Esophagus (tissue), 2 donors: ENCODE results near the gene RAB4B. TPM values are rescaled to one million over a fixed set of nuclear protein-coding genes. Genes with fewer than 3 reads are reported as not detected.

Experiments used
- H3K27ac ChIP-seq, 2 donors: one replicate each; pipeline ENCODE4 v1.5.1; 2013; ENCODE audit warnings: low read depth in 2 of 2, mild to moderate bottlenecking in 2 of 2, inconsistent platforms in 1 of 2, low read length in 1 of 2, moderate library complexity in 1 of 2
- H3K27me3 ChIP-seq, 2 donors: one replicate each; pipeline ENCODE4 v1.6.1; 2013; ENCODE audit warnings: low read length in 2 of 2, control low read depth in 1 of 2, mild to moderate bottlenecking in 1 of 2; ENCODE audit not compliant: insufficient read depth in 2 of 2, control insufficient read depth in 1 of 2
- H3K36me3 ChIP-seq, 2 donors: one replicate each; pipeline ENCODE4 v1.6.1; 2013; ENCODE audit warnings: low read length in 1 of 2; ENCODE audit not compliant: control insufficient read depth in 2 of 2, insufficient read depth in 2 of 2
- H3K4me1 ChIP-seq, 2 donors: one replicate each; pipeline ENCODE4 v1.6.1; 2013; ENCODE audit warnings: low read length in 1 of 2; ENCODE audit not compliant: control insufficient read depth in 2 of 2, insufficient read depth in 2 of 2
- H3K4me3 ChIP-seq, 2 donors: one replicate each; pipeline ENCODE4 v1.5.1; 2013; ENCODE audit warnings: low read length in 2 of 2, mild to moderate bottlenecking in 2 of 2, low read depth in 1 of 2, moderate library complexity in 1 of 2
- H3K9me3 ChIP-seq, 2 donors: one replicate each; pipeline ENCODE4 v1.6.1; 2013; ENCODE audit warnings: mild to moderate bottlenecking in 2 of 2, low read depth in 1 of 2, low read length in 1 of 2, moderate library complexity in 1 of 2; ENCODE audit not compliant: control insufficient read depth in 2 of 2, insufficient read depth in 1 of 2
- WGBS, 2 donors: extraction: QIAGEN DNeasy Blood & Tissue Kit; methylation state at CpG; one replicate each; pipeline ENCODE4 v1.1.7; 2013; 5-methylcytosine and 5-hydroxymethylcytosine counted together
- polyA plus RNA-seq, 2 donors: library from polyadenylated mRNA; stranded (reverse); fragments of 200-250 nt; gene quantifications; one replicate each; pipeline ENCODE4 v1.2.3, GENCODE V29; 2013
- donor health status: healthy with polysubstance abuse.
- donor health status: Bipolar disorder and iron deficiency.

RAB4B gene
- polyA plus RNA-seq, 2 donors = 30.9 to 41.8 TPM

- Histone ChIP-seq H3K4me1 (peaks cover 22 to 51% of the 10 kb centered on the region in 2 donors), H3K36me3 (peaks cover 0 to 24% of the 10 kb centered on the region in 2 donors), H3K9me3 (no peaks in the 10 kb centered on the region), H3K27me3 (no peaks in the 10 kb centered on the region), H3K27ac (peak overlapping the region; percentile 54 to 69), H3K4me3 (peak overlapping the region in 1 of 2 donors; percentile 23)
- 48 to 49% methylated on average over 12 to 13 of the region's 13 CpGs for WGBS, 2 donors
Measured at GRCh38 chr19:40801426-40802299, 23.6 kb downstream of the RAB4B start.

DNA sequence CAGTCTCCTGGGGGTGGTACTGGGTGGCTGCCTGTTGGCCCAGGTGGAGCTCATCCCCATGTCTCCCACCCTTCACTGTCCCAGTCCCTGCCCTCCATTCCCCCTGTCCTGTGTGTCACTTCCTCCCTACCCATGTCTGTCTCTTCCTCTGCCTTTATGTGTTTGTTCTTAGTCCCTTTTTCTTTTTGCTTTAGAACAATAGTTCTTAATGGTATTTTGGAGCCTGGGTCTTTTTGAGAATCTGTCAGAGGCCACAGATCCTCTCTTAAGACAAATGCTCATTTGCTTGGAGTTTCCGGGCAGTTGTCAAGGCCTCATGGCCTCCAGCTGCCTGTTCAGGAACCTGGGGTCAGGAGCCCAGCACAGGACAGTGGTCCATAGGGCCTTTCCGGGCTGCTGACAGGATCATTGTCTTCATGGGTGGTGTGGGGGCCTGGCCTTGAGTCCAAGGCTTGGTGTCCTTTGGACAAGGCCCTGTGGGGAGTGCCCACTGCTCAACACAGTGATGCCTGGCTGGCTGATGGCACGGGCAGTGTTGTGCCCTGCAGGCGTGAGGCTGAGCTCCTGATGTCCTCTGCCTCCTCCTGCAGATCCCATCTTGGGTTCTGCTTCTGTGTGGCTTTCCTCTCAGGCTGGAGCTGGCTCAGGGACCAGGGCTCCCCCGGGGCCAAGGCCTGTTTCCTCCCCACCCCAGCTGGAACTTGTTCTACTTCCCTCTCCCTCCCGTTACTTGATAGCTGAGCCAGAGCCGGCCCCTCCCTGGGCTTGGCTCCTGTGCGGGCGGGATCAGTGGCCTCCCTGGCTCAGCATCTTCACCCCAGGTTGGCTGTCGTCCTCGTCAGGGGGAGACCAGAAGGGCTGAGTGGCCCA lies 24.5 kb downstream of the RAB4B start:
- Histone ChIP-seq H3K27me3 (no peaks in the 10 kb centered on the region), H3K36me3 (peaks cover 0 to 30% of the 10 kb centered on the region in 2 donors), H3K4me3 (peak overlapping the region; percentile 13 to 23), H3K9me3 (no peaks in the 10 kb centered on the region), H3K27ac (peak overlapping the region; percentile 69), H3K4me1 (peaks cover 24 to 53% of the 10 kb centered on the region in 2 donors)
- 14 to 17% methylated on average over 11 of the region's 11 CpGs for WGBS, 2 donors

DNA sequence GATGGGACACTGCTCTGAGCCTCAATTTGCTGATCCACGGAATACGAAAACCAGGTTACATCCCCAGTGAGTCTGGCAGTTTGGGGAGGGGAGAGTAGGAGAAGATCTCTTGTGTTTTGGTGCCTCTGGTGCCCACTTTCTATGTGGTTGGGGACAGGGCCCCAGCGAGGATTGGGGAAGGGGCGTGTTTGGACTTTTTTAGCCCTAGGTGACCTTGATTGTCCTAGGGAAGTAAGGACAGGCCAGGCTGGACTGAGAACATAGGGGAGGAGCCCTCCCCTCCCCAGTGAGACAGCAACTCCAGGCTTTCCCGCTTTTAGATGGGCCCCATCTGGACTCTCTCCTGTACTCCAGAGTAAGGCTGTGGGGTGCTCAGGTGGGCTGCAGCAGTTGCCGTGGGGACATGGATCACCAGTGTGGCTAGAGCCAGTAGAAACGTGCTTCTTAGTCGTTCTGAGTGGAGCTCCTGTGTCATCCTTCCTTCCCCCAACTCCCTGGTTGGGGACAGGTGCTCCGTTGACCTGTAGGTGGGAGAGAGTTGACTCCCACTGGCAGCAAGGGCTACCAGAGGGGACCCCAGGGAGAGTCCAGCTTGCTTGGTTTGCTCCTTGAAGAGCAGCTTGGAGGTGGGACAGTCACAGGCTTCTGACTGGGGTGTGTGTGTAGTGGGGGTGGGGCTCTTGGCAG lies 25.3 kb downstream of the RAB4B start:
- 40 to 47% methylated on average over 9 of the region's 9 CpGs for WGBS, 2 donors
- Histone ChIP-seq H3K27me3 (no peaks in the 10 kb centered on the region), H3K4me1 (peaks cover 27 to 51% of the 10 kb centered on the region in 2 donors), H3K27ac (peak overlapping the region; percentile 69), H3K4me3 (peak overlapping the region in 1 of 2 donors; percentile 13), H3K9me3 (no peaks in the 10 kb centered on the region), H3K36me3 (peaks cover 0 to 38% of the 10 kb centered on the region in 2 donors)

- 66 to 69% methylated on average over 6 of the region's 6 CpGs for WGBS, 2 donors
- Histone ChIP-seq H3K27ac (peak overlapping the region; percentile 69), H3K4me3 (no peak overlapping the region), H3K9me3 (no peaks in the 10 kb centered on the region), H3K4me1 (peaks cover 27 to 51% of the 10 kb centered on the region in 2 donors), H3K27me3 (no peaks in the 10 kb centered on the region), H3K36me3 (peaks cover 0 to 44% of the 10 kb centered on the region in 2 donors)
Measured at GRCh38 chr19:40803857-40804782, 26.1 kb downstream of the RAB4B start.

- Histone ChIP-seq H3K36me3 (peaks cover 0 to 50% of the 10 kb centered on the region in 2 donors), H3K27me3 (no peaks in the 10 kb centered on the region), H3K9me3 (no peaks in the 10 kb centered on the region), H3K4me1 (peaks cover 27 to 55% of the 10 kb centered on the region in 2 donors), H3K27ac (peak overlapping the region; percentile 45 to 62), H3K4me3 (no peak overlapping the region)
- WGBS, 2 donors = 39 to 58% methylated on average over 7 of the region's 7 CpGs
Measured at GRCh38 chr19:40804783-40805242, 26.8 kb downstream of the RAB4B start.

- peaks cover 0 to 48% of the 10 kb centered on the region in 2 donors for H3K36me3 ChIP-seq
- H3K27me3 ChIP-seq = no peaks in the 10 kb centered on the region
- H3K9me3 ChIP-seq = no peaks in the 10 kb centered on the region
- 49 to 61% methylated on average over 2 of the region's 2 CpGs for WGBS, 2 donors
- peaks cover 25 to 60% of the 10 kb centered on the region in 2 donors for H3K4me1 ChIP-seq
- H3K4me3 ChIP-seq = no peak overlapping the region
- H3K27ac ChIP-seq = peak overlapping the region; percentile 7 to 62
Measured at GRCh38 chr19:40805258-40805868, 27.3 kb downstream of the RAB4B start.

- peaks cover 0 to 37% of the 10 kb centered on the region in 2 donors for H3K36me3 ChIP-seq
- no peaks in the 10 kb centered on the region for H3K9me3 ChIP-seq
- peaks cover 16 to 55% of the 10 kb centered on the region in 2 donors for H3K4me1 ChIP-seq
- H3K27me3 ChIP-seq = no peaks in the 10 kb centered on the region
- peak overlapping the region; percentile 38 to 57 for H3K27ac ChIP-seq
- no peak overlapping the region for H3K4me3 ChIP-seq
- 24 to 37% methylated on average over 26 of the region's 26 CpGs for WGBS, 2 donors
Measured at GRCh38 chr19:40806423-40807146, 28.5 kb downstream of the RAB4B start.
